ENCODE data around the gene PPIC.

GRCh38 chr5:123014689-123015088 lies 21.8 kb downstream of the PPIC start:
- TF ChIP-seq CTCF (IDR thresholded peaks at IDR 0.05; ENCODE audit: low read depth, low read length) = no peak
- no peak for TF ChIP-seq POLR2A (IDR thresholded peaks at IDR 0.05; ENCODE audit: extremely low read depth, insufficient read length)
- TF ChIP-seq MYC (IDR thresholded peaks at IDR 0.05; ENCODE audit: low read depth, low read length) = no peak

Measured in NB4 (cell line).